Measurements from ENCODE around the gene FKBP5. TPM values are rescaled to one million over a fixed set of nuclear protein-coding genes. Genes with fewer than 3 reads are reported as not detected.

FKBP5 gene
- total RNA-seq, 1 donor from 2014 or later = 4.6 TPM

DNA sequence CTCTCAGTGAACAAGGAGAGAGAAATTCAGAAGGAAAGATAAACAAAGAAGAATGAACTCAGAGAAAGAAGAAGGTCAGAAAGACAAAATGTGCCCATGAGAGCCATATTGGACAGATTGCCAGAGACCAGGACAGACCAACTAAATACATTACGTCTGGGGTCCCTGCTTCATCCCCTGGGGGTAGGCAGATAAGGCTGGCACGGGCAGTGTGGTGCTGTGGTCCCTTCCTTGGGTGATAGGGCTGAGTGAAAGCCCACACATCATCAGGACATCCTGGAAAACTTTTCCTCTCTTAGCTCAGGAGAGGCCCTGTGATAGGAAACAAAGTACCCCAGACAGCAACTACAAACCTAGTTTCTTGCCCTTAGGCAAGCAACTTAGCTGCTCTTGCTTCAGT lies 34.9 kb upstream of the FKBP5 start:
- Histone ChIP-seq H2AFZ (ENCODE audit: low read depth, low read length) (no peak overlapping the region), H3K4me2 (ENCODE audit: low read length) (no peak overlapping the region), H3K4me3 (ENCODE audit: insufficient read depth, low read depth, low read length) (no peak overlapping the region), H3K36me3 (ENCODE audit: insufficient read depth, low read length) (no peaks in the 10 kb centered on the region), H3K9me3 (ENCODE audit: insufficient read depth, low read depth, low read length) (no peaks in the 10 kb centered on the region), H3K9ac (ENCODE audit: low read length) (no peak overlapping the region), H3K79me2 (ENCODE audit: insufficient read depth, low read length) (no peaks in the 10 kb centered on the region), H3K4me1 (ENCODE audit: insufficient read depth, low read length) (peaks cover 42% of the 10 kb centered on the region), H3K27ac (ENCODE audit: low read depth, low read length) (no peak overlapping the region), H4K20me1 (ENCODE audit: insufficient read depth, low read length) (no peaks in the 10 kb centered on the region), H3K27me3 (ENCODE audit: insufficient read depth, low read length) (no peaks in the 10 kb centered on the region)
- Mint-ChIP-seq H3K9me3 (ENCODE audit: unreplicated experiment) (no peaks in the 10 kb centered on the region), H3K36me3 (ENCODE audit: low read depth, unreplicated experiment) (no peaks in the 10 kb centered on the region), H3K4me1 (ENCODE audit: low read depth, unreplicated experiment) (peaks cover 42% of the 10 kb centered on the region), H3K4me3 (ENCODE audit: unreplicated experiment) (no peak overlapping the region), H3K27me3 (ENCODE audit: low read depth, unreplicated experiment) (peaks cover 20% of the 10 kb centered on the region), H3K27ac (ENCODE audit: unreplicated experiment) (no peak overlapping the region)
- no peak for TF ChIP-seq EZH2 (IDR thresholded peaks at IDR 0.05; ENCODE audit: insufficient read depth, low read length)
- TF ChIP-seq, protein P1, sequence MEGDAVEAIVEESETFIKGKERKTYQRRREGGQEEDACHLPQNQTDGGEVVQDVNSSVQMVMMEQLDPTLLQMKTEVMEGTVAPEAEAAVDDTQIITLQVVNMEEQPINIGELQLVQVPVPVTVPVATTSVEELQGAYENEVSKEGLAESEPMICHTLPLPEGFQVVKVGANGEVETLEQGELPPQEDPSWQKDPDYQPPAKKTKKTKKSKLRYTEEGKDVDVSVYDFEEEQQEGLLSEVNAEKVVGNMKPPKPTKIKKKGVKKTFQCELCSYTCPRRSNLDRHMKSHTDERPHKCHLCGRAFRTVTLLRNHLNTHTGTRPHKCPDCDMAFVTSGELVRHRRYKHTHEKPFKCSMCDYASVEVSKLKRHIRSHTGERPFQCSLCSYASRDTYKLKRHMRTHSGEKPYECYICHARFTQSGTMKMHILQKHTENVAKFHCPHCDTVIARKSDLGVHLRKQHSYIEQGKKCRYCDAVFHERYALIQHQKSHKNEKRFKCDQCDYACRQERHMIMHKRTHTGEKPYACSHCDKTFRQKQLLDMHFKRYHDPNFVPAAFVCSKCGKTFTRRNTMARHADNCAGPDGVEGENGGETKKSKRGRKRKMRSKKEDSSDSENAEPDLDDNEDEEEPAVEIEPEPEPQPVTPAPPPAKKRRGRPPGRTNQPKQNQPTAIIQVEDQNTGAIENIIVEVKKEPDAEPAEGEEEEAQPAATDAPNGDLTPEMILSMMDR (IDR thresholded peaks at IDR 0.05; ENCODE audit: insufficient read depth, low read depth, low read length) = no peak
- no peak for FAIRE-seq
- DNase-seq (ENCODE audit: low read depth) = no peak

DNA sequence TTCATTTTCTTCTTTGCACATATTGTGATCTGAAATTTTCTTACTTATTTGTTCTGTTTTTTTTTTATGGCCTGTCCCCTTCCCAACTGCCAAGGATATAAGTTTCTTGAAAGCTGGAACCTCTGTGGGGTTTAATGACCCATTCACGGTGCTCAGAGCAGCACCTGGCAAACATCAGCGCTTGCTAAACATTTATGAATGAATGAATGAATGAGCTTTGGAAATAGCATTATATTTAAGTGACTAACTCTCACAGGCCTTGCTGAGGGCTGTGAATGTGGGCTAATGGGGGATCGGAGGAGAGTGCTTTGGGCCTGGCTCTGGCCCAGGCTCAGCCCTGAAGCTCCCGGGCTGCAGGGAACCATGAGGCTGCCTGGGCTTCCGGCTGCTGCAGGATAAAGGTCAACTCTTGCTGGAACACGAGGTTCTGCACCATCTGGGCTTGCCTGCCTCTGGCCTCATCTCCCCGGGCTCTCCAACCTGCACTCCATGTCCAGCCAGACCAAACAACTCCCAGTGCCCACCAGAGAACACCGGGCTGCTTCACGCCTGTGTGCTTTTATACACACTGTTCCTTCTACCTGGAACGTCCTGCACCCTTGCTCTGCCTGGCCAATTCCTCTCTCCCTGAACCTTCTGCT lies 33.5 kb upstream of the FKBP5 start:
- no peak overlapping the region for H3K4me2 ChIP-seq (ENCODE audit: low read length)
- no peak for DNase-seq (ENCODE audit: low read depth)
- H3K36me3 ChIP-seq (ENCODE audit: insufficient read depth, low read length) = no peaks in the 10 kb centered on the region
- TF ChIP-seq EZH2 (IDR thresholded peaks at IDR 0.05; ENCODE audit: insufficient read depth, low read length) = no peak
- TF ChIP-seq, protein P1 (IDR thresholded peaks at IDR 0.05; ENCODE audit: insufficient read depth, low read depth, low read length) = no peak
- H3K9ac ChIP-seq (ENCODE audit: low read length) = no peak overlapping the region
- no peak for FAIRE-seq
- peaks cover 38% of the 10 kb centered on the region for H3K4me1 Mint-ChIP-seq (ENCODE audit: low read depth, unreplicated experiment)
- H3K36me3 Mint-ChIP-seq (ENCODE audit: low read depth, unreplicated experiment) = no peaks in the 10 kb centered on the region
- H3K9me3 ChIP-seq (ENCODE audit: insufficient read depth, low read depth, low read length) = no peaks in the 10 kb centered on the region
- H3K4me3 ChIP-seq (ENCODE audit: insufficient read depth, low read depth, low read length) = no peak overlapping the region
- H3K27me3 ChIP-seq (ENCODE audit: insufficient read depth, low read length) = no peaks in the 10 kb centered on the region
- H4K20me1 ChIP-seq (ENCODE audit: insufficient read depth, low read length) = no peaks in the 10 kb centered on the region
- H3K27me3 Mint-ChIP-seq (ENCODE audit: low read depth, unreplicated experiment) = peaks cover 29% of the 10 kb centered on the region
- H3K9me3 Mint-ChIP-seq (ENCODE audit: unreplicated experiment) = no peaks in the 10 kb centered on the region
- H3K79me2 ChIP-seq (ENCODE audit: insufficient read depth, low read length) = no peaks in the 10 kb centered on the region
- no peak overlapping the region for H3K27ac ChIP-seq (ENCODE audit: low read depth, low read length)
- H3K4me3 Mint-ChIP-seq (ENCODE audit: unreplicated experiment) = no peak overlapping the region
- no peak overlapping the region for H3K27ac Mint-ChIP-seq (ENCODE audit: unreplicated experiment)
- peaks cover 30% of the 10 kb centered on the region for H3K4me1 ChIP-seq (ENCODE audit: insufficient read depth, low read length)
- H2AFZ ChIP-seq (ENCODE audit: low read depth, low read length) = no peak overlapping the region

Measured in astrocyte (in vitro differentiated cells and primary cell).